GM21576 (cell line): Measurements from ENCODE around the gene FBXO24.
"Not testable (repeated sequence)": the region's sequence is repeated elsewhere in the genome, so short reads cannot be mapped to it uniquely, and the experiment has no call there.

Experiments
- ATAC-seq: cut with Tn5 transposase; IDR thresholded peaks from one replicate; pipeline ENCODE4 v1.9.1; 2021; ENCODE audit warnings: mild to moderate bottlenecking, moderate library complexity; ENCODE audit not compliant: unreplicated experiment

The FBXO24 gene

GRCh38 chr7:100586266-100587025 is at the start of gene FBXO24:
Gene FBXO24, plus strand, starts transcription at chr7:100586328. Its CDS starts 298 bp downstream, at chr7:100586626.
- peak; percentile 78 for ATAC-seq

- ATAC-seq = not testable (repeated sequence)
Observed at GRCh38 chr7:100536695-100537094, 49.4 kb upstream of the FBXO24 start.

GRCh38 chr7:100538348-100538653 is 47.8 kb upstream of the FBXO24 start:
- no peak for ATAC-seq

DNA sequence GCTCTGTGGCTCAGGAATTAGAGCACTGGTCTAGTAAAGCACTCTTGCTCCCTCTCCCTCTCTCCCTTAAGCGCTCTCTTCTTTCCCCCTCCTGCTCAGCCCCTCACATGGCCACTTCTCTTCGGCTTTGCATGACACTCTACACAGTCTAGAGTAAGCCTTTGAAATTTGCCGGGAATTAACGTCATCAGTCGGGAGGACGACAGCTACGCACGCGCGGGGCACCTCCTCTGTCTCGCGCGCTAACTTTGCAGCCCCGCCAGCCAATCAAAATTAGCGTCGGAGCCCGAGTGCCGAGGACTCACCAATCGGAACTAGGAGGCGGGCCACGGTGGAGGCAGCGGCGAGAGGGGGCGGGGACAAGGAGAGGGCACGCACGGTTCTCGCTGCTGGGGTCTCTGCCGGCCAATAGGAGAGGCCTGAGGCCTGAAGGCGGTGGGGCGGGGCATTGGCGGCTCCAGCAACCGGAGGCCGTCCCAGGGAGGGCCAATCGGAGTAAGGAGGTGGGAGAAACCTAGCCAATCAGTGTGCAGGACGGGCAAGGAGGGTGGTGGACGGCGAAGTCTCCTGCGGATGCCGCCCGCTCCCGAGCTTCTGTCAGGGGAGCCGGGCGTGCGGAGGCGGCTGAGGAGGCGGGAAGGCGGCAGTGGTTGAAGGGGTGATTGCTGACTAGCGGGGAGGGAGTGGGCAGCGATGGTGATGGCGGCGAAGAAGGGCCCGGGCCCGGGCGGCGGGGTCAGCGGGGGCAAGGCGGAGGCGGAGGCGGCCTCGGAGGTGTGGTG is 47.3 kb upstream of the FBXO24 start, which contains the start of gene AGFG2:
Gene AGFG2 (plus strand): TSS at position 550 of the 782 bp plus-strand sequence. CDS start 144 bp downstream, at position 694.
- peak; percentile 91 for ATAC-seq

GRCh38 chr7:100539436-100540006 is 46.6 kb upstream of the FBXO24 start:
- no peak for ATAC-seq

DNA sequence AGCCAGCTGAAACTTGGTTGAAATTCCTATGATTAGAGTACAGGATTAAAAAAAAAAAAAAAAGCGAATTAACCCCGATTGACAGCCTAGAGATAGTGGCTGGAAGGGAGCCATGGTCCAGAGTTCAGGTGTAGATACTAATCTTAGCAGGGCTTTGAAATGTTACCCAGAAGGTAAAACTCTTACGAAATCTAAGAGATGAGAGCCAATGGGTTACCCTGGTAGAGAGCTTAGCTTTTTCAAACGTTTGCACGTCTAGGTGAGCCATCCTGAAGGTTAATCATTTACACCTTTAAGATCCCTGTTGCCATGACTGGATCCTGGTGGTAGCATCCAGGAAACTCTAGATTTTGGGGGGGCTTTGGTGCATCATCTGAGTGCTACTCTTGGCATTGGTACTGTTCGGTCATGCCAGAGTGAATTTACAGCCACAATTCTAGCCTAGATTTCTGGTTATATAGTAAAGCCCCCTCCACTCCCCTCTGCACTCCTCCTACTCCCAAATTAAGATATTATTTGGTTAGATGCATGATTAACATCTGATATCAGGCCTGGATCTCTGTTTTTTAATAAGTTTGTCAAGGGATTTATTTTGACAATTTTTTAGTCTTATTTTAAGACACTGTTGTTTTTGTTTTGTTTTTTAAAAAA is 45.9 kb upstream of the FBXO24 start:
- ATAC-seq = no peak

GRCh38 chr7:100541309-100541708 is 44.8 kb upstream of the FBXO24 start:
- ATAC-seq = not testable (repeated sequence)

GRCh38 chr7:100543586-100543985 is 42.5 kb upstream of the FBXO24 start:
- no peak for ATAC-seq

DNA sequence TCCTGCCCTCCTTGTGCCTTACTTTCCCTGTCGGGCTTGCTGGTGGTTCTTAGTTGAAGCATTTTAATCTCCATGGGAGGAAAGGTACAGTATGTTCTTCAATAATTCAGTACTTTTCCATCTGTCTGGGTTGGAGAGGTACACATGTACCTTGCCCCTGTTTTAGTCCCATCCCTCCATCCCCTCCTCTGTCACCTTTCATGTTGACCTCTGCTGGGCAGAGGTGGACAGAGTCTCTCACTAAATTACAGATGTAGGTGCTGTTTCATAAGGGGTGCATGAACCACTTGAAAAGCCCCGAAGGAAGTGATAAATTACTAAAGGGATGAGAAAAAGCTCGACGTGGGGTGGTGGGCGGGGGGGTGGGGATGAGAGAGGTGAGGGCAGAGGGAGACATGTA is 41.7 kb upstream of the FBXO24 start:
- ATAC-seq = no peak

GRCh38 chr7:100544967-100545359 is 41.2 kb upstream of the FBXO24 start:
- no peak for ATAC-seq

DNA sequence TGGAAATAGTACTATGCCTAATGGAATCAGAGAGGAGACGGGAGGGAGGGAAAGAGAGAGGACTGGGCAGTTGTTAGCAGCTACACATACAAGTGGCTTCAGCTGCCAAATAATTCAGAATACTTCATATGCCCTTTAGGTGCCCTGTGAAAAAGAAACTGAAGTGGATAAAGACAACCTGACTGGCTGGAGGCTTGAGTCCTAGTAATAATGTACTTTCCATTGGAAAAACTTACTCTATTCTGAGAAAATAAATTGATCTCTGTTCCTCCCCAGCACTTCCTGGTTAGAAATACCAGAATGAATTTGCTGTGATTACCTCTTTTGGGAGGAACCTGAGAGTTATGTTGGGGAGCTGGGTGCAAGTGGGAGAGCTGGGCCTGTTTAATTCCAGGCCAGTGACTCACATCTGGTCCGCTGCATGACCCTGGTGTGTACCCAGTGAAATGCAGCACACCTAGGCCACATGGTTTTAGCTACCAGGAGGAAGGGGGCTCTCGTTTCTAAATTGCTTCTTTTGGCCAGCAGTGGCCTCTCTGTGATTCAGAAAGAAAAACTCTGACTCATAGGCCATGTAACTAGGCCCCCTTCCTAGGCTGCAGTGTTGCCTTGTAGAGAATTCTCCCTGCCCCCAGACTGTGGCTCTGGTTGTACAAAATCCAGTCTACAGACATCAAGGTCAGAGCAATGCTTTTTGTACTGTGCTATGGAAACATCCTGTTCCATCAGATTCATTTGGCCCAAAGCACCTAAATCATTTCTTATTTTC is 40.6 kb upstream of the FBXO24 start:
- ATAC-seq = peak; percentile 51

- ATAC-seq = no peak
Observed at GRCh38 chr7:100546129-100546925, 39.8 kb upstream of the FBXO24 start.

DNA sequence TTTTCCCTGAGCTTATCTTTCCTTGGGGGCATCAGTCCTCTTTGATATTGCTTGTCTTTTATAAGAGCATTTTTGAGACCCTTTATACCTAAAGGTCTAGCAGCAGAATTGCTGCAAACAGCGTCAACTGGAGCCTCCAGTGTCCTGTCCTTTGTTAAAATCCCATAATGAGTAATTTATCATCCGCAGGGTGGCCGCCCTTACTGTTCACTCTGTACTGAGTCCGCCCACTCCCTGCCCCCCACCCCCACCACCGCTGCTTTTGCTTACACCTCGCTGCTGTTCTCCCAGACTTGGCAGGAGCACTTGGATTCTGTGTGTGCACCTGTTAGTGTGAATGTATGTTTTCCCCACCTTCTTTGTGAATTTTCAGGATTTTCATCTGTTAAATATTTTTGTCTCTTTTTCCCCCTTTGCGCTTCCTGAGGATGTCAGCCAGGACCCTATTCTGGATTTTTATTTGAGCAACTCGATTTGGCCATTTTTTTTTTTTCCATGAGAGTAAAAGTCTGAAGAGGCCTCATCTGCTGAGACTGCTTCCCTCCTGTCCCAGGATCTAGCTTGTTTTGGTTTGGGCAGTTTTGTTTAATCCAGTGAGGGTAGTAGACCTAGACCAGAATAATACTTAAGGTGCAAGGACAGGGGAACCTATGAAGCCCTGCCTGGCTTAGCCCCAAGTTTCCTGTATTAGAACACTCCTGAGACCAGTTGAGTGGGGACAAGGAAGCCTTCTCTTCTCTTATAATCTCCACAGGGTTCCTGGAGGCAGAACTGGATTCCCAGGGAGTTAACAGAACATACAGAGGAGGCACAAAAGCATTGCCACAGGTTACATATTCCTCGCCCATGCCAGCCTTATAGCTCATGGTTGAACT is 39.0 kb upstream of the FBXO24 start:
- ATAC-seq = no peak

- no peak for ATAC-seq
Observed at GRCh38 chr7:100547872-100548271, 38.3 kb upstream of the FBXO24 start.

DNA sequence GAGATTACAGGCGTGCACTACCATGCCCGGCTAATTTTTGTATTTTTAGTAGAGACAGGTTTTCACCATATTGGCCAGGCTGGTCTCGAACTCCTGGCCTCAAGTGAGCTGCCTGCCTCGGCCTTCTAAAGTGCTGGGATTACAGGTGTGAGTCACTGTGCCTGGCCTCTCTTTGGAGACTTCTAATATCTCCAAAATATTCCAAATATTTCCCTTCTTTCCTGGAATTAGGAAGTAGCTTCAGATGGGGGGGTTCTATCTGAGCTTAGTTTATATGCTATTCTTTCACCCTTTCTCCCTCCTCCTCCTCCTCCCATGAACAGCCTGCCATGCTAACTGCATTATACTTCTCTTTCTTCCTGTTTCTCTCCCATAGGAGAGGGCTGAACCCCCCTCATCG is 37.7 kb upstream of the FBXO24 start:
- ATAC-seq = not testable (repeated sequence)

- no peak for ATAC-seq
Observed at GRCh38 chr7:100552532-100552931, 33.6 kb upstream of the FBXO24 start.

GRCh38 chr7:100553032-100553431 is 33.1 kb upstream of the FBXO24 start:
- ATAC-seq = no peak

DNA sequence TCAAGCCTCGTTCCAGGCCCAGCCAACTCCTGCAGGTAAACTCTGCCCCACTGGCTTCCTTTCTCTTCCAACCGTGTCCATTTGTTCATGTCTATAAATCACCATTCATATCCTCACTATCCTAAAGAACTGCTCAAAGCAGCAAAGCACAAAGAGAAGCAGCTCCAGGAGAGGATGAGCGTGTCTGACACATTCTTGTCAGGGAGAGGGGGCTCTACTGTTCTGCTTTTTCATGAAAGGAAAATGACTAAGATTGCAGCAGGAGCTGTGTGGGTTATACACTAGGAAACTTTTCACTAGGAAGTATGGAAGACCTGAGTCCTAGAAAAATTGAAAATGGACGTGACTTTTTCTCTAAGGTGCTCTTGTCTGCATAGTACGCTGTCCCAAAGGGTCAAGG is 30.4 kb upstream of the FBXO24 start:
- ATAC-seq = no peak

DNA sequence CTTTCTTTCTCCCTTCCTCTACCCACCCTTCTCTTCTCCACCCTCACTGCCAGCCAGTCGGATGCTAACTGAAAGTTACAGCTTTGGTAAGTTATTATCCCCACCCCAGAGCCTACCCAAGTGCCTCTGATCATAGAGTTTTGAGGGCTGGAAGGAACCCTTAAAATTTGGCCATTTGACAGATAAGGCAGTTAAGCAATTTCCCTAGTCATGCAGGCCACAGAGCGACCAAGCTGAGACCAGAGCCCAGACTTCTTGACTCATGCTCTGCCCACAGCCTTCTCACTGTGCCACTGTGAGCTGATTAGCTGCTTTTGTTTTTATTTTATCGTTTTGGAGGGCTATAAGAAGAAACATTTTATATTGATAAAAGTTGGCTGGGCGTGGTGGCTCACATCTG is 29.6 kb upstream of the FBXO24 start:
- ATAC-seq = no peak
